A549 (cell line): ENCODE results near the gene SMARCD3.

Experiments
- ATOH8 ChIP-seq: fragments of 250-450 bp; sonication (Bioruptor Pico); IDR thresholded peaks from 2 replicates; pipeline ENCODE4 v1.5.0; 2020; ENCODE audit warnings: low read depth, mild to moderate bottlenecking, moderate library complexity
- CEBPB ChIP-seq, 2 experiments: fragments of >200 bp in 1 of 2; sonication (Bioruptor Twin) in 1 of 2; formaldehyde crosslinking in 1 of 2; IDR thresholded peaks; 2 replicates each; pipeline ENCODE4 v1.6.1; 2012 to 2016
- CHD2 ChIP-seq: fragments of 150-350 bp; IDR thresholded peaks from 2 replicates; pipeline ENCODE4 v1.6.1; 2014; ENCODE audit warnings: low read length; ENCODE audit not compliant: partially characterized antibody
- CTCF ChIP-seq: fragments of >200 bp; sonication (Bioruptor Twin); formaldehyde crosslinking; IDR thresholded peaks from 3 replicates; pipeline ENCODE4 v1.5.1; 2016
- EP300 ChIP-seq, 2 experiments: fragments of >200 bp; sonication (Bioruptor Twin); formaldehyde crosslinking; IDR thresholded peaks; 2 replicates in 1 of 2; 3 replicates in 1 of 2; pipeline ENCODE4 v1.6.1; 2016 to 2017
- FOSL2 ChIP-seq, 2 experiments: fragments of 450-650 bp in 1 of 2; fragments of >200 bp in 1 of 2; sonication (Bioruptor Twin) in 1 of 2; formaldehyde crosslinking; IDR thresholded peaks; 2 replicates each; pipeline versions ENCODE4 v1.5.0 to v1.6.1; 2016 to 2020; ENCODE audit warnings: mild to moderate bottlenecking in 1 of 2, moderate library complexity in 1 of 2
- HOXA7 ChIP-seq: fragments of 250-450 bp; sonication (Bioruptor Pico); IDR thresholded peaks from 2 replicates; pipeline ENCODE4 v1.5.0; 2020; ENCODE audit warnings: mild to moderate bottlenecking, moderate library complexity
- JUNB ChIP-seq: fragments of >200 bp; sonication (Bioruptor Twin); formaldehyde crosslinking; IDR thresholded peaks from 2 replicates; pipeline ENCODE4 v1.6.1; 2016
- MAX ChIP-seq: IDR thresholded peaks from 2 replicates; pipeline ENCODE4 v1.6.1; 2012
- PHF8 ChIP-seq: fragments of 200-600 bp; sonication (generic); IDR thresholded peaks from 2 replicates; pipeline ENCODE4 v1.6.1; 2016; ENCODE audit warnings: low read depth, mild to moderate bottlenecking, antibody characterized with exemption, moderate library complexity, borderline replicate concordance
- POLR2A ChIP-seq: IDR thresholded peaks from 2 replicates; pipeline ENCODE4 v1.6.1; 2012; ENCODE audit warnings: mild to moderate bottlenecking, low read length
- REST ChIP-seq: fragments of 200-600 bp; sonication (generic); IDR thresholded peaks from 2 replicates; pipeline ENCODE4 v1.6.1; 2016; ENCODE audit warnings: antibody characterized with exemption, mild to moderate bottlenecking, moderate library complexity
- SMC3 ChIP-seq: fragments of >200 bp; sonication (Bioruptor Twin); formaldehyde crosslinking; IDR thresholded peaks from 3 replicates; pipeline ENCODE4 v1.6.1; 2018; ENCODE audit warnings: inconsistent platforms

GRCh38 chr7:151215396-151215795, 33.1 kb downstream of the SMARCD3 start:
- TF ChIP-seq CTCF (no peak), PHF8 (no peak), CHD2 (no peak), FOSL2 (IDR thresholded peaks at IDR 0.05) (no peak), FOSL2 (CRISPR knock-in tag; IDR thresholded peaks at IDR 0.05) (no peak), EP300 (IDR thresholded peaks at IDR 0.05) (no peak), MAX (no peak), SMC3 (no peak), REST (no peak), POLR2A (no peak), ATOH8 (CRISPR knock-in tag) (no peak), CEBPB (IDR thresholded peaks at IDR 0.05) (no peak), HOXA7 (CRISPR knock-in tag) (no peak), JUNB (no peak)
